K562 (cell line): ENCODE results near the gene CAPN6.

ENCODE experiments used
- CBX2 ChIP-seq: fragments of 200-600 bp; sonication (generic); IDR thresholded peaks from one replicate; pipeline ENCODE4 v1.6.1; 2012; ENCODE audit warnings: mild to moderate bottlenecking, low read length, inconsistent platforms; ENCODE audit not compliant: insufficient read depth, poor library complexity, severe bottlenecking
- EGR1 ChIP-seq: fragments of 450-650 bp; conservative IDR thresholded peaks from 2 replicates; pipeline ENCODE4 v1.6.1; 2017; ENCODE audit warnings: mild to moderate bottlenecking
- ELF1 ChIP-seq: fragments of 200-800 bp; sonication (Bioruptor generic); IDR thresholded peaks from 2 replicates; pipeline ENCODE4 v1.6.1; 2016; ENCODE audit warnings: missing genetic modification characterization, missing compliant biosample characterization
- EZH2 ChIP-seq: IDR thresholded peaks from 2 replicates; pipeline ENCODE4 v1.6.1; 2012; ENCODE audit warnings: low read depth, mild to moderate bottlenecking, inconsistent platforms, low read length, borderline replicate concordance
- JUND ChIP-seq, 2 experiments: IDR thresholded peaks; 2 replicates in 1 of 2; 3 replicates in 1 of 2; pipeline ENCODE4 v1.6.1; 2011; ENCODE audit warnings: borderline replicate concordance in 2 of 2, low read depth in 2 of 2, low read length in 2 of 2, improper control_type of control experiment in 1 of 2, missing biosample characterization in 1 of 2, missing genetic modification characterization in 1 of 2, missing genetic modification reagents in 1 of 2
- NFE2 ChIP-seq: IDR thresholded peaks from 2 replicates; pipeline ENCODE4 v1.6.1; 2014; ENCODE audit warnings: antibody characterized with exemption, low read depth
- POLR2G ChIP-seq: fragments of 200-400 bp; formaldehyde crosslinking; IDR thresholded peaks from 2 replicates; pipeline ENCODE4 v1.6.1; 2017; ENCODE audit warnings: low read depth, mild to moderate bottlenecking, antibody characterized with exemption, low read length, moderate library complexity
- SP1 ChIP-seq: sonication (generic); formaldehyde crosslinking; IDR thresholded peaks from 2 replicates; pipeline ENCODE4 v1.8.1; 2022; ENCODE audit warnings: mild to moderate bottlenecking, missing genetic modification reagents
- TFAP4 ChIP-seq: sonication (generic); formaldehyde crosslinking; IDR thresholded peaks from 2 replicates; pipeline ENCODE4 v1.8.0; 2022; ENCODE audit warnings: missing genetic modification reagents, mild to moderate bottlenecking, moderate library complexity, borderline replicate concordance
- YBX1 ChIP-seq: fragments of 450-650 bp; IDR thresholded peaks from 2 replicates; pipeline ENCODE4 v1.7.1; 2016; ENCODE audit warnings: mild to moderate bottlenecking
- ZBTB8A ChIP-seq: fragments of 450-650 bp; IDR thresholded peaks from 2 replicates; pipeline ENCODE4 v1.6.1; 2018; ENCODE audit warnings: mild to moderate bottlenecking, moderate library complexity; ENCODE audit not compliant: partially characterized antibody
- ZC3H4 ChIP-seq: sonication (generic); formaldehyde crosslinking; IDR thresholded peaks from 2 replicates; pipeline ENCODE4 v1.9.0; 2021; ENCODE audit warnings: missing genetic modification reagents, borderline replicate concordance
- ZNF639 ChIP-seq, 2 experiments: fragments of 200-800 bp in 1 of 2; sonication (Bioruptor generic) in 1 of 2; sonication (generic) in 1 of 2; formaldehyde crosslinking in 1 of 2; IDR thresholded peaks in 1 of 2; conservative IDR thresholded peaks in 1 of 2; 2 replicates each; pipeline versions ENCODE4 v1.5.0 to v1.6.1; 2016 to 2020; ENCODE audit warnings: missing compliant biosample characterization in 1 of 2, missing genetic modification characterization in 1 of 2, missing genetic modification reagents in 1 of 2
- ZNF655 ChIP-seq: fragments of 250-450 bp; sonication (Bioruptor Pico); IDR thresholded peaks from 2 replicates; pipeline ENCODE4 v1.5.0; 2021

- TF ChIP-seq JUND (IDR thresholded peaks at IDR 0.05; ENCODE audit: borderline replicate concordance, low read depth, low read length) (no peak), JUND (tag; IDR thresholded peaks at IDR 0.05; ENCODE audit: borderline replicate concordance, low read depth, low read length) (no peak), CBX2 (no peak), ZBTB8A (no peak), POLR2G (no peak), ZNF639 (CRISPR knock-in tag; conservative IDR thresholded peaks at IDR 0.05 in 1 of 2, IDR thresholded peaks at IDR 0.05 in 1 of 2) (no peak), YBX1 (no peak), NFE2 (no peak), EZH2 (no peak), EGR1 (no peak), ZC3H4 (CRISPR knock-in tag) (no peak), TFAP4 (CRISPR knock-in tag) (no peak), SP1 (CRISPR knock-in tag) (no peak), ZNF655 (no peak), ELF1 (tag) (no peak)
These were observed 70.8 kb downstream of the CAPN6 start for GRCh38 chrX:111199505-111199904.
